ENCODE results near the gene RPUSD1.

DNA sequence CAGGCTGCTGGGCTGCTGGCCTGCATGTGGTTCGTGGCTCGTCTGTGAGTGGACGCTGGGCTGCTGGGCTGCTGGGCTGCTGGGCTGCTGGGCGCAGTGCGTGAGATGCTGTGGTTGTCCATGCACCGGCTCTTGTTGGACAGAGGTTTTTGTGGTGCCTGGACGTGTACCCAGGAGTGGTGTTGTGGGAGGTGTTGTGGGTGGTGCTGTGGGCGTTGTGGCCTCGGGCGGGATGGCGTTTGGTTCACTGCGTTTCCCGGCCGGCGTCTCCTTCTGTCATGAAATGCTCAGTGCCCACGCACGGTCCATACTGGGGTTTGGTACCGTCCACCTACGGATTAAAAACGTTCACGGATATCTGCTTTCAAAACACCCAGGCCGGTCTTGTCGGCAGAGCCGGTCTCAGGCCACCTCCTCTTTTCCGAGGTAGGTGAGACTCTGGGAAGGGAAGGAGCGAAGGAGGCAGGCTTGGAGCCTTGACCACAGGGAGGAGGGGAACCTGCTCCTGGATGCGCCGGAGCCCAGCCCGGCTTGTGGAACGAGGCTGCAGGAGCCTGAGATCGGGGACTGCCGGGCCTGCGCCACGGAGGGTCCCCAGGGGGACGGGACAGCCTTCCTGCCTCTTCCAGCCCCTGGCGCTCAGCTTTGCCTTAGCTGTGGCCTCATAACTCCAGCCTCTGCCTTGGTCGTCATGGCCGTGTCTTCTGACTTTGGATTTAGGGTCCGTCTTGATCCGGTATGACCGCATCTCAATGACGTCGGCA is 42.1 kb upstream of the RPUSD1 start:
- TF ChIP-seq, protein P1, sequence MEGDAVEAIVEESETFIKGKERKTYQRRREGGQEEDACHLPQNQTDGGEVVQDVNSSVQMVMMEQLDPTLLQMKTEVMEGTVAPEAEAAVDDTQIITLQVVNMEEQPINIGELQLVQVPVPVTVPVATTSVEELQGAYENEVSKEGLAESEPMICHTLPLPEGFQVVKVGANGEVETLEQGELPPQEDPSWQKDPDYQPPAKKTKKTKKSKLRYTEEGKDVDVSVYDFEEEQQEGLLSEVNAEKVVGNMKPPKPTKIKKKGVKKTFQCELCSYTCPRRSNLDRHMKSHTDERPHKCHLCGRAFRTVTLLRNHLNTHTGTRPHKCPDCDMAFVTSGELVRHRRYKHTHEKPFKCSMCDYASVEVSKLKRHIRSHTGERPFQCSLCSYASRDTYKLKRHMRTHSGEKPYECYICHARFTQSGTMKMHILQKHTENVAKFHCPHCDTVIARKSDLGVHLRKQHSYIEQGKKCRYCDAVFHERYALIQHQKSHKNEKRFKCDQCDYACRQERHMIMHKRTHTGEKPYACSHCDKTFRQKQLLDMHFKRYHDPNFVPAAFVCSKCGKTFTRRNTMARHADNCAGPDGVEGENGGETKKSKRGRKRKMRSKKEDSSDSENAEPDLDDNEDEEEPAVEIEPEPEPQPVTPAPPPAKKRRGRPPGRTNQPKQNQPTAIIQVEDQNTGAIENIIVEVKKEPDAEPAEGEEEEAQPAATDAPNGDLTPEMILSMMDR (IDR thresholded peaks at IDR 0.05; ENCODE audit: insufficient read depth, low read length, poor library complexity, severe bottlenecking), result no peak
- TF ChIP-seq EZH2phosphoT487 (conservative IDR thresholded peaks at IDR 0.05; ENCODE audit: low read length), result no peak
